Osteocyte (in vitro differentiated cells): ENCODE measurements around the gene GFI1B. TPM values are rescaled to one million over a fixed set of nuclear protein-coding genes. Genes with fewer than 3 reads are reported as not detected.
"Not testable (repeated sequence)": the region's sequence is repeated elsewhere in the genome, so short reads cannot be mapped to it uniquely, and the experiment has no call there.

ENCODE experiments used
- DNase-seq: peaks from one replicate; pipeline ENCODE4 v3.0.0; 2021; ENCODE audit warnings: mixed read lengths; ENCODE audit not compliant: unreplicated experiment; ENCODE audit errors: extremely low spot score
- H3K27ac Mint-ChIP-seq: one replicate; pipeline ENCODE4 v1.8.0; 2021; ENCODE audit warnings: mild to moderate bottlenecking, mixed read lengths; ENCODE audit not compliant: unreplicated experiment
- H3K27me3 Mint-ChIP-seq: one replicate; pipeline ENCODE4 v1.8.0; 2021; ENCODE audit warnings: mixed read lengths; ENCODE audit not compliant: unreplicated experiment
- H3K36me3 Mint-ChIP-seq: one replicate; pipeline ENCODE4 v1.8.0; 2021; ENCODE audit warnings: mixed read lengths; ENCODE audit not compliant: unreplicated experiment
- H3K4me1 Mint-ChIP-seq: one replicate; pipeline ENCODE4 v1.8.0; 2021; ENCODE audit warnings: mixed read lengths; ENCODE audit not compliant: unreplicated experiment
- H3K4me3 Mint-ChIP-seq: one replicate; pipeline ENCODE4 v1.8.0; 2021; ENCODE audit warnings: mild to moderate bottlenecking, moderate library complexity, mixed read lengths; ENCODE audit not compliant: unreplicated experiment
- H3K9me3 Mint-ChIP-seq: one replicate; pipeline ENCODE4 v1.8.0; 2021; ENCODE audit warnings: mixed read lengths; ENCODE audit not compliant: unreplicated experiment
- total RNA-seq: library from RNA; stranded (reverse); gene quantifications from 2 replicates; pipeline ENCODE4 v1.2.1, GENCODE V29; 2021
- TF ChIP-seq, protein P1 (sequence below): fragments of 200-600 bp; sonication (generic); IDR thresholded peaks from 2 replicates; pipeline ENCODE4 v1.5.0; 2021; ENCODE audit warnings: antibody characterized with exemption, mild to moderate bottlenecking, moderate library complexity

The GFI1B gene
- total RNA-seq, 1 donor from 2014 or later, result not detected

DNA sequence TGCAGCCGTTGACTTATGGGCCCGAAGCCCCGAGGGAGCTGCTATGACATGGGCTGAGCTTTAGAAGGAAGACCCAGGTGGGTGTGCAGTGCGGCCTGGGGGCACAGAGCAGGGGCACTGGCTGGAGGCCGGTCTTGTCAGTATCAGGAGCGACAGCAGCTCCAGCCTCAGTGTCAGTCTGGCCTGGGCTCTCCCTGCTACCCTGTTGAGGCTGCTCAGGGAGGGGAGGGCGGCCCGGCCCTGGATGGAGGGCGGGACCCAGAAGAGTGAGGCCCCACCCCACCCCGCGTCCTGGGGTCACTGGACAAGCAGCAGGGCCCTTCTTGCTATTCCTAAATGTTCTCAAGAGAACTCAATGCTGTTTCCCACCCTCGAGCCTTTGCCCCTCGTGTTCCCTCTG lies 18.0 kb downstream of the GFI1B start:
- no peak overlapping the region for H3K4me3 Mint-ChIP-seq
- H3K9me3 Mint-ChIP-seq, result no peaks in the 10 kb centered on the region
- H3K27me3 Mint-ChIP-seq, result peaks cover 46% of the 10 kb centered on the region
- no peaks in the 10 kb centered on the region for H3K36me3 Mint-ChIP-seq
- no peak for DNase-seq
- no peaks in the 10 kb centered on the region for H3K4me1 Mint-ChIP-seq
- H3K27ac Mint-ChIP-seq, result no peak overlapping the region
- TF ChIP-seq, protein P1, sequence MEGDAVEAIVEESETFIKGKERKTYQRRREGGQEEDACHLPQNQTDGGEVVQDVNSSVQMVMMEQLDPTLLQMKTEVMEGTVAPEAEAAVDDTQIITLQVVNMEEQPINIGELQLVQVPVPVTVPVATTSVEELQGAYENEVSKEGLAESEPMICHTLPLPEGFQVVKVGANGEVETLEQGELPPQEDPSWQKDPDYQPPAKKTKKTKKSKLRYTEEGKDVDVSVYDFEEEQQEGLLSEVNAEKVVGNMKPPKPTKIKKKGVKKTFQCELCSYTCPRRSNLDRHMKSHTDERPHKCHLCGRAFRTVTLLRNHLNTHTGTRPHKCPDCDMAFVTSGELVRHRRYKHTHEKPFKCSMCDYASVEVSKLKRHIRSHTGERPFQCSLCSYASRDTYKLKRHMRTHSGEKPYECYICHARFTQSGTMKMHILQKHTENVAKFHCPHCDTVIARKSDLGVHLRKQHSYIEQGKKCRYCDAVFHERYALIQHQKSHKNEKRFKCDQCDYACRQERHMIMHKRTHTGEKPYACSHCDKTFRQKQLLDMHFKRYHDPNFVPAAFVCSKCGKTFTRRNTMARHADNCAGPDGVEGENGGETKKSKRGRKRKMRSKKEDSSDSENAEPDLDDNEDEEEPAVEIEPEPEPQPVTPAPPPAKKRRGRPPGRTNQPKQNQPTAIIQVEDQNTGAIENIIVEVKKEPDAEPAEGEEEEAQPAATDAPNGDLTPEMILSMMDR, result no peak

DNA sequence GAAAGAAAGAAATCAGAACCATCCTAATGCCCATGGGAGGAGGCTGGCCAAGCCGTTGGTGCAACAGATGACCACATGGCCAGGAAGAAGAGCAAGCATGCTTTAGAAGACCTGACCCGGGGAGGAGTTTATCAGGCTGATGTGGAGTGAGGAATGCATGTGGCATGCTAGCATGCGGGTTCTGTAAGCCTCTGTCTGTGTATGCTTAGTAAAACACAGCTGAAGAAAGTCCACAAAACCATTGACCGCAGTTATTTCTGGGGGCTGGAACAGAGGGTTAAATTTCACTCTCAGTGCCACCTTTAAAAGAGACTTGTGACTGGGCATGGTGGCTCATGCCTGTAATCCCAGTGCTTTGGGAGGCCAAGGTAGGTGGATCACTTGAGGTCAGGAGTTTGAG lies 19.1 kb downstream of the GFI1B start:
- Mint-ChIP-seq H3K27ac (no peak overlapping the region), H3K27me3 (peaks cover 44% of the 10 kb centered on the region), H3K4me3 (no peak overlapping the region), H3K36me3 (no peaks in the 10 kb centered on the region), H3K9me3 (no peaks in the 10 kb centered on the region), H3K4me1 (no peaks in the 10 kb centered on the region)
- TF ChIP-seq, protein P1, result no peak
- DNase-seq, result no peak

DNA sequence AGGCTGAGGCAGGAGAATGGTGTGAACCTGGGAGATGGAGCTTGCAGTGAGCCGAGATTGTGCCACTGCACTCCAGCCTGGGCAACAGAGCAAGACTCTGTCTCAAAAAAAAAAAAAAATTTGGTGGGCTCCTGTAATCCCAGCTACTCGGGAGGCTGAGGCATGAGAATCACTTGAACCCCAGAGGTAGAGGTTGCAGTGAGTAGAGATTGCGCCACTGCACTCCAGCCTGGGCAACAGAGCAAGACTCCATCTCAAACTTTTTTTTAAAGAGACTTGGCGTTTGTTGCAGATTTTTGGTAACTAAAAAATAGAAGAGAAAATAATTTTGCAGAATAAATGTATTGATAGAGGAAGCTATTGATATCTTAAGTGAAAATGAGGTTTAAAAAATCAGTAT lies 19.7 kb downstream of the GFI1B start:
- peaks cover 47% of the 10 kb centered on the region for H3K27me3 Mint-ChIP-seq
- not testable (repeated sequence) for H3K4me3 Mint-ChIP-seq, H3K9me3 Mint-ChIP-seq, H3K4me1 Mint-ChIP-seq, H3K36me3 Mint-ChIP-seq, DNase-seq, H3K27ac Mint-ChIP-seq

DNA sequence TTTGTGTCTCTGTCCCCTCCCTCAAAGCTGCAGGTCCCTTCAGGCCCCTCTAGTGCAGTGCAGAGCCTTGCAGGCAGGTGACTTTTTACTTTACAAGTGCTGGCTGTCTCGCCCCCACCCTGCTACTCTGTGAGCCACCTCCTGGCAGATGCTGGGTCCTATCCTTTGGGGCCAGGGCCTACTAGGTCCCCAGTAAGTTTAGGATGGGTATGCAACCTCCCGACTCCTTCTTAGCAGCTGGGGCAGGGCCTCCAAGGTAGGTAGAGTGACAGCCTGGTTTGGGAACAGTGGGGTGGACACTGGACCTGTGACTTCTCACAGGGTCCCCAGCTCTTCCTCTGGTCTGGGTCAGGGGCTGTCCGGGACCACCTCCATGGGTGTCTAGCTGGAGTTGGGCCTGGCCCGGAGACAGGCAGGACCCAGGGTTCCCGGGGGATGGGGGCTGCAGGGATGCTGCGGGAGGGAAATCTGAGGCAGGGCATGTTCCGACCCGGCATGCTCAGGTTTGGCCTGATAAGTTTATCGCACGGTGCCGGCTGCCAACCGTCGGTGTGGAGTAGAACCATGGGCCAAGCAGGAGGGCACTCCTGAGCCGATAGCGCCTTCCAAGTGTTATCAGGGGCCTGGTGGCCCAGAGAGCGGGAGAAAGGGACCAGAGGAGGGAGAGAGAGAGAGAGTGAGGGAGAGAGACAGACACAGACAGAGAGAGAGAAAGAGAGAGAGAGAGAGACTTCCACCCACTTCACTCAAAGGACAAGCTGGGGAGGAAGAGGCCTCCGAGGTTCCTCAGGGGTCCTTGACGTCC lies 20.5 kb downstream of the GFI1B start:
- Mint-ChIP-seq H3K4me1 (no peaks in the 10 kb centered on the region), H3K4me3 (no peak overlapping the region), H3K27ac (no peak overlapping the region), H3K9me3 (no peaks in the 10 kb centered on the region), H3K27me3 (peaks cover 41% of the 10 kb centered on the region), H3K36me3 (no peaks in the 10 kb centered on the region)
- TF ChIP-seq, protein P1, result no peak
- no peak for DNase-seq

DNA sequence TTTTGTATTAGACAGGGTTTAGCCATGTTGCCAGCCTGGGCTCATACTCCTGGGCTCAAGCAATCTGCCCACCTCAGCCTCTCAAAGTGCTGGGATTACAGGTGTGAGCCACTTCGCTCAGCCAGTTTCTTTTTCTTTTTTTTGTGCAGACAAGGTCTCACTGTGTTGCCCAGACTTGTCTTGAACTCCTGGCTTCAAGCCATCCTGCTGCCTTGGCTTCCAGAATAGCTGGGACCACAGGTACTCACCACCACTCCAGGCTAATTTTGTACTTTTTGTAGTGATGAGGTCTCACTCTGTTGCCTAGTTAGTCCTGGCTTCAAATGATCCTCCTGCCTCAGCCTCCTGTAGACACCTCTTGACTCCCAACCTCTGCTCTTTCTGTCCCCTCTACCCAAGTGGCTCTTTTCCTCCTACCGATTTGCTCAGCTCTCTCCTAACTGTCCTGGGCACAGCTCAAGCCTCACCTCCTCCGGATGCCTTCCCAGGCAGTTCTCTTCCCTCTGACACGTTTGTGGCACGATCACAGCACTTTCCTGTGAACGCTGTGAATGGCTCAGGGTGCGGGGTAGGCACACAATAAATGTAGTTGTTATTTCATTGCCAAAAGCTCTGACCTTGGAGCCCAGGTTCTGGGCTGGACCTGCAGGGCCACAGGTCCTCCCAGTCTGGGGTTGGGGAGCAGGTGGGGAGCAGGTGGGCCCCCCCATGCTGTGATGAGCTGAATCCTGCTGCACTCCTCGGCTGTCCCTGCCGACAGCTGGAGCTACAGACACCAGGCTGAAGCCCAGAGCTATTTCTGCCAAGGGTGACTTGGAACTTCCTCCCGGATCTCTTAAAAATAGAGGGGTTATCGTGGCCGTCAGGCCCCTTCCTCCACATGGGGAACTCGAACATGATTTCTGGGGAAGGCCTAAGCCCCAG lies 23.9 kb downstream of the GFI1B start:
- no peak for DNase-seq
- no peaks in the 10 kb centered on the region for H3K4me1 Mint-ChIP-seq
- H3K4me3 Mint-ChIP-seq, result no peak overlapping the region
- peaks cover 41% of the 10 kb centered on the region for H3K27me3 Mint-ChIP-seq
- no peak overlapping the region for H3K27ac Mint-ChIP-seq
- no peaks in the 10 kb centered on the region for H3K36me3 Mint-ChIP-seq
- H3K9me3 Mint-ChIP-seq, result no peaks in the 10 kb centered on the region
- TF ChIP-seq, protein P1, result no peak
